Right lobe of liver (tissue), 4 donors: ENCODE measurements around the gene UBIAD1.

Experiments
- CTCF ChIP-seq, 4 donors: fragments of 200-600 bp in 3 of 4; fragments of 450-650 bp in 1 of 4; IDR thresholded peaks; one replicate each; pipeline versions ENCODE4 v1.5.1 to v1.8.0; 2016 to 2022; ENCODE audit warnings: antibody characterized with exemption in 4 of 4, mild to moderate bottlenecking in 2 of 4
- POLR2A ChIP-seq: fragments of 450-650 bp; IDR thresholded peaks from one replicate; pipeline ENCODE4 v1.6.1; 2017; ENCODE audit warnings: antibody characterized with exemption, mild to moderate bottlenecking
- donor health status: DM: no; HTN: no; CAD: no.
- donor health status: DM: no; HTN: no; CAD: no.
- donor health status: DM: no; HTN: yes; CAD: no.

- no peak for TF ChIP-seq CTCF (IDR thresholded peaks at IDR 0.05)
- no peak for TF ChIP-seq POLR2A
Observed at GRCh38 chr1:11273595-11274234, 717 bp downstream of the UBIAD1 start.
